ENCODE results near the gene CLDN16. TPM values are rescaled to one million over a fixed set of nuclear protein-coding genes. Genes with fewer than 3 reads are reported as not detected.

Gene CLDN16
- total and polyA plus RNA-seq, 7 experiments from 2014 or later = not detected

- Mint-ChIP-seq H3K4me1 (peaks cover 0 to 2% (median 0%) of the 10 kb centered on the region in 7 donors), H3K27me3 (peaks cover 0 to 24% (median 18%) of the 10 kb centered on the region in 5 donors), H3K4me3 (no peak overlapping the region), H3K27ac (no peak overlapping the region), H3K9me3 (peaks cover 0 to 9% (median 3%) of the 10 kb centered on the region in 11 donors), H3K36me3 (peaks cover 0 to 2% (median 0%) of the 10 kb centered on the region in 5 donors)
- ChIA-PET POLR2A (no interaction called here), CTCF (no interaction called here)
- H3K9me3 ChIP-seq (ENCODE audit: control insufficient read depth in 2 of 3, low read length in 3 of 3) = no peaks in the 10 kb centered on the region
- no peaks in the 10 kb centered on the region for H3K36me3 ChIP-seq (ENCODE audit: control insufficient read depth in 2 of 3, insufficient read depth in 3 of 3, low read length in 3 of 3)
- ATAC-seq (no peak), DNase-seq (no peak)
- H3K4me3 ChIP-seq (ENCODE audit: low read length) = no peak overlapping the region
- no peaks in the 10 kb centered on the region for H3K4me1 ChIP-seq (ENCODE audit: control insufficient read depth in 2 of 2, insufficient read depth in 2 of 2, low read length in 2 of 2)
- no peaks in the 10 kb centered on the region for H3K27me3 ChIP-seq (ENCODE audit: control insufficient read depth in 2 of 2, insufficient read depth in 2 of 2, low read length in 2 of 2)
- intact Hi-C loops (cut with micrococcal nuclease) = no loop called here
- H3K27ac ChIP-seq (ENCODE audit: low read depth, low read length) = no peak overlapping the region
These were observed 41.4 kb upstream of the CLDN16 start for GRCh38 chr3:190346541-190346940.

- ChIA-PET CTCF (no interaction called here), POLR2A (no interaction called here)
- ATAC-seq = no peak
- DNase-seq = no peak
- peaks cover 2 to 21% (median 12%) of the 10 kb centered on the region in 5 donors for H3K27me3 Mint-ChIP-seq
- H3K36me3 ChIP-seq (ENCODE audit: control insufficient read depth in 2 of 3, insufficient read depth in 3 of 3, low read length in 3 of 3) = no peaks in the 10 kb centered on the region
- H3K9me3 Mint-ChIP-seq = peaks cover 0 to 4% (median 0%) of the 10 kb centered on the region in 11 donors
- intact Hi-C loops (cut with micrococcal nuclease) = no loop called here
- no peak overlapping the region for H3K4me3 ChIP-seq (ENCODE audit: low read length)
- no peak overlapping the region for H3K4me3 Mint-ChIP-seq
- H3K4me1 Mint-ChIP-seq = no peaks in the 10 kb centered on the region
- no peaks in the 10 kb centered on the region for H3K36me3 Mint-ChIP-seq
- H3K27me3 ChIP-seq (ENCODE audit: control insufficient read depth in 2 of 2, insufficient read depth in 2 of 2, low read length in 2 of 2) = no peaks in the 10 kb centered on the region
- H3K9me3 ChIP-seq (ENCODE audit: control insufficient read depth in 2 of 3, low read length in 3 of 3) = no peaks in the 10 kb centered on the region
- no peaks in the 10 kb centered on the region for H3K4me1 ChIP-seq (ENCODE audit: control insufficient read depth in 2 of 2, insufficient read depth in 2 of 2, low read length in 2 of 2)
- H3K27ac ChIP-seq (ENCODE audit: low read depth, low read length) = no peak overlapping the region
- H3K27ac Mint-ChIP-seq = no peak overlapping the region
These were observed 35.0 kb upstream of the CLDN16 start for GRCh38 chr3:190352861-190353457.

DNA sequence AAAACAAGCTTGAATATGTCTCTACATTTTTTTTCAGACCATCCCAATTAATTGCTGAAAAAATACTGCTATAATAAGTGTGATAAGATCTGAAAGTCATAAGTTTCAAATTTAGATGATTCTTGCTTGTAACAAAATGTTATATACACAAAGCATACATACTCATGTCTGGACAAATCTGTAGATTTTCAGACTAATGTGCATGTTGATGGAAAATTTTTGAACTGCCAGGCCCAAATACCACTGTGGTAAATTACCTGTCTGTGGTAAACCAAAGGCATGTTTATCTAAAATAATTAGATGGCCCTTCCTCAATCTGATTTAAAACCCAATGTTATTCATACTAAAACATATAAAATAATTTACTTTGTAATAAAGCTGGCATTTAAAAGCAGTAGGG is 31.7 kb upstream of the CLDN16 start:
- H3K27ac ChIP-seq (ENCODE audit: low read depth, low read length) = no peak overlapping the region
- Mint-ChIP-seq H3K27ac (no peak overlapping the region), H3K27me3 (peaks cover 2 to 20% (median 12%) of the 10 kb centered on the region in 5 donors), H3K4me1 (no peaks in the 10 kb centered on the region), H3K4me3 (no peak overlapping the region), H3K36me3 (no peaks in the 10 kb centered on the region), H3K9me3 (peaks cover 0 to 2% (median 0%) of the 10 kb centered on the region in 11 donors)
- H3K27me3 ChIP-seq (ENCODE audit: control insufficient read depth in 2 of 2, insufficient read depth in 2 of 2, low read length in 2 of 2) = no peaks in the 10 kb centered on the region
- no peaks in the 10 kb centered on the region for H3K36me3 ChIP-seq (ENCODE audit: control insufficient read depth in 2 of 3, insufficient read depth in 3 of 3, low read length in 3 of 3)
- no peak overlapping the region for H3K4me3 ChIP-seq (ENCODE audit: low read length)
- H3K9me3 ChIP-seq (ENCODE audit: control insufficient read depth in 2 of 3, low read length in 3 of 3) = no peaks in the 10 kb centered on the region
- POLR2A ChIA-PET = no interaction called here
- ATAC-seq (no peak), DNase-seq (no peak)
- CTCF ChIA-PET = no interaction called here
- no peaks in the 10 kb centered on the region for H3K4me1 ChIP-seq (ENCODE audit: control insufficient read depth in 2 of 2, insufficient read depth in 2 of 2, low read length in 2 of 2)
- intact Hi-C loops (cut with micrococcal nuclease) = no loop called here

DNA sequence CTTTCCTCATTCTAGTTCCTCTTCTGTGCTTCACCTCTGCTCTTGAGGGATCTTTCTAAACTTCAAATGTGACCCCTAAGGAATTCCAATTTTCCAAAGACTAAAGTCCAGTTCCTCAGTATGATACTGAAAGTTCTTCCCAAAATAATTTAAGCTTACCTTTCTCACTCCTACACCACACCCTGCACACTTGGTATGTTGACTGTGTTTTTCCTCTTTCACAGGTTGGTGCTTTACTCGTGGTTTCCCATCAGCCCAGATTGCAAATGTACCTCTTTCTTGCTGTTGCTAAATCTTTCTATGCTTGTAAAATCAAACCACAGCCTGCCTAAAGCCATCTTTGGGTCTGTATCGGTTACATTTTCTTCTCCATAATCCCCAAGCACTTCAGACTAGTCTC is 30.5 kb upstream of the CLDN16 start:
- no peaks in the 10 kb centered on the region for H3K9me3 ChIP-seq (ENCODE audit: control insufficient read depth in 2 of 3, low read length in 3 of 3)
- H3K36me3 ChIP-seq (ENCODE audit: control insufficient read depth in 2 of 3, insufficient read depth in 3 of 3, low read length in 3 of 3) = no peaks in the 10 kb centered on the region
- H3K27me3 ChIP-seq (ENCODE audit: control insufficient read depth in 2 of 2, insufficient read depth in 2 of 2, low read length in 2 of 2) = no peaks in the 10 kb centered on the region
- ChIA-PET POLR2A (no interaction called here), CTCF (no interaction called here)
- no peak overlapping the region for H3K4me3 ChIP-seq (ENCODE audit: low read length)
- no peak overlapping the region for H3K4me3 Mint-ChIP-seq
- no peak overlapping the region for H3K27ac ChIP-seq (ENCODE audit: low read depth, low read length)
- no peak for DNase-seq
- H3K4me1 ChIP-seq (ENCODE audit: control insufficient read depth in 2 of 2, insufficient read depth in 2 of 2, low read length in 2 of 2) = no peaks in the 10 kb centered on the region
- no peaks in the 10 kb centered on the region for H3K4me1 Mint-ChIP-seq
- no peak for ATAC-seq
- peaks cover 2 to 19% (median 13%) of the 10 kb centered on the region in 5 donors for H3K27me3 Mint-ChIP-seq
- intact Hi-C loops (cut with micrococcal nuclease) = no loop called here
- H3K27ac Mint-ChIP-seq = no peak overlapping the region
- H3K9me3 Mint-ChIP-seq = peaks cover 0 to 2% (median 0%) of the 10 kb centered on the region in 11 donors
- no peaks in the 10 kb centered on the region for H3K36me3 Mint-ChIP-seq

DNA sequence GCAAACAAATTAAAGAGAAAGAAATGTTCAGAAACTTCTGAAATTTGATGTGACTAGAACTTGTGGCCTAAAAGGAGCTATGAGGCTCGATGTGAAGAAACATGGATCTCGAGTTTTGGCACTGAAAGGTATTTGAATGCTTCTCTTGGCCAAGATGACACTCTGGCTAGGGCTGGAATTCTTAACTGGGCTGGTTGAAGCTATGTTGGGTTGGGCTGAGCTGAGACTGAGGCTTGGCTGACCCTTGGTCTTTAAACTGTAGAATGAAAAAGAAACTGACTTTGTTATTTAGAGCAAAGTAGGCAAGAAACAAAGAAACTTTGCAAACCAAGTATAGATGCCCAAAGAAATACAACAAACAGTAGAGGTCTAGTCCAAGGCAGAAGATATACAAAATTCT is 28.1 kb upstream of the CLDN16 start:
- ChIA-PET CTCF (no interaction called here), POLR2A (no interaction called here)
- no peaks in the 10 kb centered on the region for H3K36me3 Mint-ChIP-seq
- no peak overlapping the region for H3K4me3 Mint-ChIP-seq
- Histone ChIP-seq H3K36me3 (ENCODE audit: control insufficient read depth in 2 of 3, insufficient read depth in 3 of 3, low read length in 3 of 3) (no peaks in the 10 kb centered on the region), H3K27me3 (ENCODE audit: control insufficient read depth in 2 of 2, insufficient read depth in 2 of 2, low read length in 2 of 2) (no peaks in the 10 kb centered on the region), H3K9me3 (ENCODE audit: control insufficient read depth in 2 of 3, low read length in 3 of 3) (no peaks in the 10 kb centered on the region), H3K4me3 (ENCODE audit: low read length) (no peak overlapping the region), H3K4me1 (ENCODE audit: control insufficient read depth in 2 of 2, insufficient read depth in 2 of 2, low read length in 2 of 2) (no peaks in the 10 kb centered on the region), H3K27ac (ENCODE audit: low read depth, low read length) (no peak overlapping the region)
- H3K4me1 Mint-ChIP-seq = no peaks in the 10 kb centered on the region
- no peak for DNase-seq
- intact Hi-C loops (cut with micrococcal nuclease) = no loop called here
- H3K27ac Mint-ChIP-seq = no peak overlapping the region
- H3K27me3 Mint-ChIP-seq = peaks cover 2 to 20% (median 12%) of the 10 kb centered on the region in 5 donors
- ATAC-seq = no peak
- no peaks in the 10 kb centered on the region for H3K9me3 Mint-ChIP-seq

DNA sequence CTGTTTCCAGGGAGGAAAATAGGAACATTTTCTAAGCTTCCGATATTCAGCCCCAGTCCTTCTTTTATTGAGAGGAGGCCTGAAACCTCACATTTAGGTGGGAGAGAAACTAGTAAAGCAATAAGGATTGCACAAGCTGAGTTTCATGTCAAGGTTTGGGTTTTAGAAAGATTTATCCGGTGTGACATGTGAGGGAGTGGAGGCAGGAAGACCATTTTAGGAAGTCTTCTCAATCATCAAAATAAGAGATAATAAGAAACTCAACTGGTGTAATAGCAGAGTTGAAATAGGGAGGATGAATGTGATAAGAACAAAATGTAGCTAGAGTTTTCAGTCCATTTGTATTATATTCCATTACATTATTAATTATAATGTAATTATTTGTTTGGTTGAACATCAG is 27.7 kb upstream of the CLDN16 start:
- no peak for ATAC-seq
- Mint-ChIP-seq H3K4me3 (no peak overlapping the region), H3K4me1 (no peaks in the 10 kb centered on the region), H3K27ac (no peak overlapping the region), H3K27me3 (peaks cover 1 to 20% (median 14%) of the 10 kb centered on the region in 5 donors), H3K9me3 (no peaks in the 10 kb centered on the region), H3K36me3 (no peaks in the 10 kb centered on the region)
- no peak overlapping the region for H3K27ac ChIP-seq (ENCODE audit: low read depth, low read length)
- no peak overlapping the region for H3K4me3 ChIP-seq (ENCODE audit: low read length)
- intact Hi-C loops (cut with micrococcal nuclease) = no loop called here
- no peaks in the 10 kb centered on the region for H3K9me3 ChIP-seq (ENCODE audit: control insufficient read depth in 2 of 3, low read length in 3 of 3)
- POLR2A ChIA-PET = no interaction called here
- H3K36me3 ChIP-seq (ENCODE audit: control insufficient read depth in 2 of 3, insufficient read depth in 3 of 3, low read length in 3 of 3) = no peaks in the 10 kb centered on the region
- H3K27me3 ChIP-seq (ENCODE audit: control insufficient read depth in 2 of 2, insufficient read depth in 2 of 2, low read length in 2 of 2) = no peaks in the 10 kb centered on the region
- CTCF ChIA-PET = no interaction called here
- no peak for DNase-seq
- H3K4me1 ChIP-seq (ENCODE audit: control insufficient read depth in 2 of 2, insufficient read depth in 2 of 2, low read length in 2 of 2) = no peaks in the 10 kb centered on the region

GRCh38 chr3:190361791-190362190 is 26.2 kb upstream of the CLDN16 start:
- Histone ChIP-seq H3K36me3 (ENCODE audit: control insufficient read depth in 2 of 3, insufficient read depth in 3 of 3, low read length in 3 of 3) (no peaks in the 10 kb centered on the region), H3K27ac (ENCODE audit: low read depth, low read length) (no peak overlapping the region), H3K4me3 (ENCODE audit: low read length) (no peak overlapping the region), H3K9me3 (ENCODE audit: control insufficient read depth in 2 of 3, low read length in 3 of 3) (no peaks in the 10 kb centered on the region), H3K4me1 (ENCODE audit: control insufficient read depth in 2 of 2, insufficient read depth in 2 of 2, low read length in 2 of 2) (no peaks in the 10 kb centered on the region), H3K27me3 (ENCODE audit: control insufficient read depth in 2 of 2, insufficient read depth in 2 of 2, low read length in 2 of 2) (no peaks in the 10 kb centered on the region)
- Mint-ChIP-seq H3K36me3 (no peaks in the 10 kb centered on the region), H3K4me1 (no peaks in the 10 kb centered on the region), H3K9me3 (no peaks in the 10 kb centered on the region), H3K27ac (no peak overlapping the region), H3K4me3 (no peak overlapping the region), H3K27me3 (peaks cover 0 to 19% (median 19%) of the 10 kb centered on the region in 5 donors)
- intact Hi-C loops (cut with micrococcal nuclease) = no loop called here
- DNase-seq (no peak), ATAC-seq (no peak)
- POLR2A ChIA-PET = no interaction called here
- CTCF ChIA-PET = no interaction called here
